HEK293T (cell line): ENCODE measurements around the gene CFAP74.

Experiments used
- ARNT ChIP-seq: fragments of 450-650 bp; IDR thresholded peaks from 2 replicates; pipeline ENCODE4 v1.6.1; 2017; ENCODE audit warnings: mild to moderate bottlenecking
- BHLHE40 ChIP-seq: fragments of 450-650 bp; IDR thresholded peaks from 2 replicates; pipeline ENCODE4 v1.6.1; 2016; ENCODE audit warnings: mild to moderate bottlenecking, moderate library complexity, borderline replicate concordance
- CTBP1 ChIP-seq: fragments of 450-650 bp; IDR thresholded peaks from 2 replicates; pipeline ENCODE4 v1.6.1; 2016; ENCODE audit warnings: borderline replicate concordance
- ELF4 ChIP-seq: fragments of 450-650 bp; IDR thresholded peaks from 2 replicates; pipeline ENCODE4 v1.6.1; 2017; ENCODE audit warnings: antibody characterized with exemption
- FOXK2 ChIP-seq: fragments of 450-650 bp; IDR thresholded peaks from 2 replicates; pipeline ENCODE4 v1.6.1; 2016; ENCODE audit warnings: mild to moderate bottlenecking
- FOXM1 ChIP-seq: fragments of 450-650 bp; IDR thresholded peaks from 2 replicates; pipeline ENCODE4 v1.6.1; 2017; ENCODE audit warnings: mild to moderate bottlenecking, borderline replicate concordance
- HDGF ChIP-seq: fragments of 450-650 bp; IDR thresholded peaks from 2 replicates; pipeline ENCODE4 v1.6.1; 2017; ENCODE audit warnings: antibody characterized with exemption, borderline replicate concordance
- NFRKB ChIP-seq: fragments of 450-650 bp; IDR thresholded peaks from 2 replicates; pipeline ENCODE4 v1.6.1; 2016; ENCODE audit warnings: mild to moderate bottlenecking, moderate library complexity
- SP1 ChIP-seq: fragments of 450-650 bp; IDR thresholded peaks from 2 replicates; pipeline ENCODE4 v1.6.1; 2017
- SUZ12 ChIP-seq: fragments of 450-650 bp; IDR thresholded peaks from 2 replicates; pipeline ENCODE4 v1.6.1; 2016; ENCODE audit warnings: mild to moderate bottlenecking
- TARDBP ChIP-seq: fragments of 450-650 bp; IDR thresholded peaks from 2 replicates; pipeline ENCODE4 v1.6.1; 2016

GRCh38 chr1:2025491-2025981, 21.9 kb upstream of the CFAP74 start:
- TF ChIP-seq FOXK2 = no peak
- TF ChIP-seq SP1 = no peak
- TF ChIP-seq CTBP1 = no peak
- no peak for TF ChIP-seq TARDBP
- TF ChIP-seq FOXM1 = no peak
- no peak for TF ChIP-seq SUZ12
- no peak for TF ChIP-seq HDGF
- TF ChIP-seq BHLHE40 = no peak
- TF ChIP-seq NFRKB = no peak
- no peak for TF ChIP-seq ARNT
- no peak for TF ChIP-seq ELF4
